PC-3 (cell line): ENCODE measurements around the gene SPRTN. TPM values are rescaled to one million over a fixed set of nuclear protein-coding genes. Genes with fewer than 3 reads are reported as not detected.

Source experiments
- ATAC-seq: fragments of 200-7000 bp; cut with Tn5 transposase; 2 replicates; pipeline ENCODE4 v1.9.1; 2020; ENCODE audit warnings: mild to moderate bottlenecking, moderate library complexity
- BruUV-seq: library from RNA; stranded (reverse); fragments of 400-500 nt; replicated peaks from 2 replicates; lab custom pipeline; 2021; lab: Mats Ljungman, UMichigan
- CTCF ChIA-PET: fragments of 300-600 bp; sonication (Branson Sonifier 250); formaldehyde crosslinking; loops from one replicate; lab custom pipeline; 2022; ENCODE audit warnings: antibody characterized with exemption; lab: Charles Lee
- POLR2A ChIA-PET: fragments of 300-600 bp; sonication (Branson Sonifier 250); formaldehyde crosslinking; loops from one replicate; lab custom pipeline; 2022; ENCODE audit warnings: antibody characterized with exemption; ENCODE audit not compliant: unreplicated experiment; lab: Charles Lee
- DNase-seq: peaks from one replicate; pipeline ENCODE4 v3.0.0-alpha.2; 2015
- H2AFZ ChIP-seq: fragments of 300-600 bp; sonication (generic); 2 replicates; pipeline ENCODE4 v1.6.0; 2016; ENCODE audit warnings: antibody characterized with exemption, low read length
- H3F3A ChIP-seq: fragments of 300-600 bp; sonication (generic); one replicate; pipeline ENCODE4 v1.6.0; 2017; ENCODE audit warnings: antibody characterized with exemption, low read length, control low read depth, mild to moderate bottlenecking; ENCODE audit not compliant: unreplicated experiment
- H3K27ac ChIP-seq: fragments of 300-600 bp; sonication (generic); 2 replicates; pipeline ENCODE4 v1.5.1; 2016; ENCODE audit warnings: mild to moderate bottlenecking, low read length
- H3K27me3 ChIP-seq: fragments of 300-600 bp; sonication (generic); 2 replicates; pipeline ENCODE4 v1.6.1; 2016; ENCODE audit warnings: low read length, mixed read lengths
- H3K36me3 ChIP-seq: fragments of 300-600 bp; sonication (generic); 2 replicates; pipeline ENCODE4 v1.6.1; 2016; ENCODE audit warnings: low read depth, mixed run types, low read length, mixed read lengths
- H3K4me1 ChIP-seq: fragments of 300-600 bp; sonication (generic); 2 replicates; pipeline ENCODE4 v1.5.1; 2016; ENCODE audit warnings: low read length; ENCODE audit not compliant: insufficient read depth
- H3K4me2 ChIP-seq: fragments of 300-600 bp; sonication (generic); 2 replicates; pipeline ENCODE4 v1.6.0; 2016; ENCODE audit warnings: low read length
- H3K4me3 ChIP-seq: fragments of 300-600 bp; sonication (generic); 2 replicates; pipeline ENCODE4 v1.5.1; 2016; ENCODE audit warnings: mild to moderate bottlenecking, low read length, mixed read lengths
- H3K79me2 ChIP-seq: fragments of 300-600 bp; sonication (generic); 2 replicates; pipeline ENCODE4 v1.6.1; 2017; ENCODE audit warnings: low read length, mixed read lengths
- H3K9ac ChIP-seq: fragments of 300-600 bp; sonication (generic); 2 replicates; pipeline ENCODE4 v1.6.0; 2016; ENCODE audit warnings: mild to moderate bottlenecking, low read length
- H3K9me2 ChIP-seq: fragments of 300-600 bp; sonication (generic); replicated peaks from 2 replicates; pipeline ENCODE4 v1.6.1; 2016; ENCODE audit warnings: mixed run types, low read length, mixed read lengths
- H3K9me3 ChIP-seq: fragments of 300-600 bp; sonication (generic); 2 replicates; pipeline ENCODE4 v1.6.1; 2016; ENCODE audit warnings: low read length, mixed read lengths
- H4K20me1 ChIP-seq: fragments of 300-600 bp; sonication (generic); 2 replicates; pipeline ENCODE4 v1.6.1; 2016; ENCODE audit warnings: low read length, mixed read lengths
- CTCF ChIP-seq: fragments of 300-600 bp; sonication (generic); conservative IDR thresholded peaks from 2 replicates; pipeline ENCODE4 v1.5.1; 2017; ENCODE audit warnings: antibody characterized with exemption, low read depth, mild to moderate bottlenecking, low read length
- EZH2 ChIP-seq: fragments of 300-600 bp; sonication (generic); IDR thresholded peaks from one replicate; pipeline ENCODE4 v1.6.1; 2017; ENCODE audit warnings: antibody characterized with exemption, mild to moderate bottlenecking, low read length; ENCODE audit not compliant: unreplicated experiment
- EZH2phosphoT487 ChIP-seq: fragments of 300-600 bp; sonication (generic); IDR thresholded peaks from 2 replicates; pipeline ENCODE4 v1.6.1; 2018; ENCODE audit warnings: mild to moderate bottlenecking, antibody characterized with exemption, low read length, borderline replicate concordance
- intact Hi-C: fragments of 100-400 bp; cut with micrococcal nuclease; formaldehyde crosslinking; loops from 2 replicates; pipeline ENCODE4 v1.9.0; 2023
- total RNA-seq: library from RNA; depleted of rRNA; stranded (reverse); fragments of >200 nt; gene quantifications from 2 replicates; pipeline ENCODE4 v1.2.3, GENCODE V29; 2014

Gene SPRTN
- total RNA-seq, 1 experiment from 2014 or later, result 27.8 TPM

GRCh38 chr1:231312432-231312788 is 25.7 kb upstream of the SPRTN start:
- ChIA-PET CTCF (no interaction called here), POLR2A (no interaction called here)
- no peak overlapping the region for H3K9ac ChIP-seq
- no peaks in the 10 kb centered on the region for H3K4me1 ChIP-seq
- no peak overlapping the region for H3K27ac ChIP-seq
- H2AFZ ChIP-seq, result no peak overlapping the region
- DNase-seq (no peak), ATAC-seq (no peak)
- no peaks in the 10 kb centered on the region for H4K20me1 ChIP-seq
- no TSS peak for BruUV-seq
- no peaks in the 10 kb centered on the region for H3K27me3 ChIP-seq
- no peak overlapping the region for H3K4me3 ChIP-seq
- no peaks in the 10 kb centered on the region for H3K9me3 ChIP-seq
- H3K36me3 ChIP-seq, result no peaks in the 10 kb centered on the region
- no peaks in the 10 kb centered on the region for H3K79me2 ChIP-seq
- TF ChIP-seq EZH2, result no peak
- TF ChIP-seq CTCF, result no peak
- no peak for TF ChIP-seq EZH2phosphoT487
- H3K9me2 ChIP-seq, result no peaks in the 10 kb centered on the region
- no peaks in the 10 kb centered on the region for H3F3A ChIP-seq
- no peak overlapping the region for H3K4me2 ChIP-seq
- intact Hi-C loops, result no loop called here

GRCh38 chr1:231313661-231314060 is 24.4 kb upstream of the SPRTN start:
- ATAC-seq (no peak), DNase-seq (no peak)
- Histone ChIP-seq H3K9ac (no peak overlapping the region), H3F3A (no peaks in the 10 kb centered on the region), H3K36me3 (no peaks in the 10 kb centered on the region), H3K27me3 (no peaks in the 10 kb centered on the region), H3K9me2 (no peaks in the 10 kb centered on the region), H2AFZ (no peak overlapping the region), H3K4me3 (no peak overlapping the region), H3K4me1 (no peaks in the 10 kb centered on the region), H3K79me2 (no peaks in the 10 kb centered on the region), H3K9me3 (no peaks in the 10 kb centered on the region), H4K20me1 (no peaks in the 10 kb centered on the region), H3K27ac (no peak overlapping the region), H3K4me2 (no peak overlapping the region)
- POLR2A ChIA-PET, result interaction anchor here (0.6 kb wide), 1 partner anchor 195 kb away, joined by 3 read pairs; no protein-coding TSS in a partner anchor
- TF ChIP-seq EZH2, result no peak
- TF ChIP-seq EZH2phosphoT487, result no peak
- TF ChIP-seq CTCF, result no peak
- BruUV-seq, result no TSS peak
- intact Hi-C loops, result no loop called here
- CTCF ChIA-PET, result no interaction called here

- POLR2A ChIA-PET, result no interaction called here
- BruUV-seq, result no TSS peak
These were observed 22.2 kb upstream of the SPRTN start for GRCh38 chr1:231315887-231316286.

More at GRCh38 chr1:231315887-231316286, 22.2 kb upstream of the SPRTN start:
- no peak overlapping the region for H2AFZ ChIP-seq
- TF ChIP-seq EZH2phosphoT487, result no peak
- peak; percentile 89 for TF ChIP-seq CTCF
- no peak overlapping the region for H3K9ac ChIP-seq
- no peaks in the 10 kb centered on the region for H3K4me1 ChIP-seq
- no peak overlapping the region for H3K4me3 ChIP-seq
- H3K79me2 ChIP-seq, result no peaks in the 10 kb centered on the region
- DNase-seq (peak; percentile 68), ATAC-seq (peak; percentile 86)
- no peaks in the 10 kb centered on the region for H3F3A ChIP-seq
- no peaks in the 10 kb centered on the region for H4K20me1 ChIP-seq
- CTCF ChIA-PET, result no interaction called here
- no peaks in the 10 kb centered on the region for H3K9me2 ChIP-seq
- H3K9me3 ChIP-seq, result no peaks in the 10 kb centered on the region
- no peaks in the 10 kb centered on the region for H3K36me3 ChIP-seq
- no peak overlapping the region for H3K27ac ChIP-seq
- no peaks in the 10 kb centered on the region for H3K27me3 ChIP-seq
- intact Hi-C loops, result no loop called here
- H3K4me2 ChIP-seq, result no peak overlapping the region
